Neutrophil (primary cell): ENCODE results near the gene POLN.
"Not testable (repeated sequence)": the region's sequence is repeated elsewhere in the genome, so short reads cannot be mapped to it uniquely, and the experiment has no call there.

Source experiments
- H3K27ac ChIP-seq: fragments of 200-600 bp; sonication (generic); 2 replicates; pipeline ENCODE4 v1.5.1; 2016; ENCODE audit warnings: mild to moderate bottlenecking, moderate library complexity
- H3K27me3 ChIP-seq: fragments of 200-600 bp; sonication (generic); 2 replicates; pipeline ENCODE4 v1.6.0; 2016; ENCODE audit warnings: mild to moderate bottlenecking
- H3K36me3 ChIP-seq: fragments of 200-600 bp; sonication (generic); 2 replicates; pipeline ENCODE4 v1.5.1; 2017
- H3K4me1 ChIP-seq, 2 experiments: fragments of 200-600 bp in 1 of 2; sonication (generic) in 1 of 2; 1 replicate in 1 of 2; 2 replicates in 1 of 2; pipeline versions ENCODE4 v1.5.1 to v1.6.1; 2013 to 2016; ENCODE audit warnings: low read depth in 1 of 2, low read length in 1 of 2, mild to moderate bottlenecking in 1 of 2, moderate library complexity in 1 of 2; ENCODE audit not compliant: control insufficient read depth in 1 of 2, insufficient read depth in 1 of 2
- H3K4me3 ChIP-seq, 2 experiments: fragments of 200-600 bp in 1 of 2; sonication (generic) in 1 of 2; 1 replicate in 1 of 2; 2 replicates in 1 of 2; pipeline ENCODE4 v1.5.1; 2013 to 2016; ENCODE audit warnings: low read depth in 1 of 2, low read length in 1 of 2, mild to moderate bottlenecking in 1 of 2, moderate library complexity in 1 of 2
- H3K9me3 ChIP-seq: fragments of 200-600 bp; sonication (generic); 2 replicates; pipeline ENCODE4 v1.5.1; 2016
- TF ChIP-seq, protein P1 (sequence below): fragments of 200-600 bp; sonication (generic); IDR thresholded peaks from 2 replicates; pipeline ENCODE4 v1.5.1; 2016; ENCODE audit warnings: antibody characterized with exemption

Gene POLN

DNA sequence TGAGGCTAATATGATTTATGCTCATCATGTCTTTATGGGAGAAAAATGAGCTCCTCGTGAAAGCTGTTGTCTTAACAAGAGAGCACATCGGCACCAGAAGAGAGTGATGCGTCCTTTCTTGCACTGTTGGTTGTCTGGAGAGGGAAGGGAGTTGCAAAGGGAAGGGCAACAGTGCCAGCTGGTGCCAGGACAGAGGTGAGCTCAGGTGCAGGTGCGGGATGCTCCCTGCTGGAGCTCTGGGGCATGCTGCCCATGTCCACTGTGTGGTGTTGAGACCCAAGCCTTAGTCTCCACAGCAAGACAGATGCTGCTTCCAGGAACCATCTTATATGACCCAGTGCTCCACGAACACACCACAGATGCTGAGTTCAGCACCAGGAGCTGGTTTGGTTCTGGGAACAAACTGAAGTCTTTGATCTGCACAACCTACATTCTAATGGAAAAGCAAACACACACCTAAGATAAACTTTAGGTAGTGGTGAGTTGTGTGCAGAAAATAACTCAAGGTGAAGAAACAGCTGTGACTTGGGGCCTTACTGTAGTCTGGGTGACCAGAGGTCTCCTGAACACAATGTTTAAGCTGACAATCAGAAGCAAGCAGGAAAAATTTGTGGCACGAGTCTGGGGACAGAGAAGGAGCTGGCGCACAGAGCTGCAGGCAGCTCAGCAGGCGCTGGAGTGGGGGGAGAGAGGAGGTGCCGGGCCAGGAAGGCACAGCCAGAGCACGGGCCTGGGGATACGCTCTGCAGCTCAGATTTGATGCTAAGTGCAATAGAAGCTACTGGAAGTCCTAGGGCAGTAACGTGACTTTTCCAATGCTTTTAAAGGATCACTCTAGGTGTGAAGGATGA, 73.2 kb downstream of the POLN start:
- H3K27me3 ChIP-seq, result no peaks in the 10 kb centered on the region
- no peaks in the 10 kb centered on the region for H3K9me3 ChIP-seq
- H3K4me3 ChIP-seq, result no peak overlapping the region
- H3K4me1 ChIP-seq, result no peaks in the 10 kb centered on the region
- TF ChIP-seq, protein P1, sequence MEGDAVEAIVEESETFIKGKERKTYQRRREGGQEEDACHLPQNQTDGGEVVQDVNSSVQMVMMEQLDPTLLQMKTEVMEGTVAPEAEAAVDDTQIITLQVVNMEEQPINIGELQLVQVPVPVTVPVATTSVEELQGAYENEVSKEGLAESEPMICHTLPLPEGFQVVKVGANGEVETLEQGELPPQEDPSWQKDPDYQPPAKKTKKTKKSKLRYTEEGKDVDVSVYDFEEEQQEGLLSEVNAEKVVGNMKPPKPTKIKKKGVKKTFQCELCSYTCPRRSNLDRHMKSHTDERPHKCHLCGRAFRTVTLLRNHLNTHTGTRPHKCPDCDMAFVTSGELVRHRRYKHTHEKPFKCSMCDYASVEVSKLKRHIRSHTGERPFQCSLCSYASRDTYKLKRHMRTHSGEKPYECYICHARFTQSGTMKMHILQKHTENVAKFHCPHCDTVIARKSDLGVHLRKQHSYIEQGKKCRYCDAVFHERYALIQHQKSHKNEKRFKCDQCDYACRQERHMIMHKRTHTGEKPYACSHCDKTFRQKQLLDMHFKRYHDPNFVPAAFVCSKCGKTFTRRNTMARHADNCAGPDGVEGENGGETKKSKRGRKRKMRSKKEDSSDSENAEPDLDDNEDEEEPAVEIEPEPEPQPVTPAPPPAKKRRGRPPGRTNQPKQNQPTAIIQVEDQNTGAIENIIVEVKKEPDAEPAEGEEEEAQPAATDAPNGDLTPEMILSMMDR, result no peak
- H3K27ac ChIP-seq, result no peak overlapping the region
- no peaks in the 10 kb centered on the region for H3K36me3 ChIP-seq

DNA sequence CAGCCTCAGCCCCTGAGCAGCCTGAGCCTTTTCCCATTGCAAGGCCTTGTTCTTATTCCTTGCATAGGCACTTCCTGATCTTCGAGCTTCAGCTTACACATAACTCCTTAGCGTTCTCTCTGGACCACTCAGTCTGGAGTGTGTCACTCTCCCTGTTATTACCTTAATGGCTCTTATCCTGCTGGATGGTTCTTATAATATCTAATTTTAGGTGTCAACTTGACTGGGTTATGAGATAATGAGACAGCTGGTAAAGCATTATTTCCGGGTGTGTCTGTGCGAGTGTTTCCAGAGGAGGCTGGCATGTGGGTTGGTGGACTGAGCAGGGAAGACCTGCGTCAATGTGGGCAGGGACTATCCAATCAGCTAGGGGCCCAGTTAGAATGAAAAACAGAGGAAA, 75.7 kb downstream of the POLN start:
- Histone ChIP-seq H3K27ac (no peak overlapping the region), H3K9me3 (no peaks in the 10 kb centered on the region), H3K36me3 (no peaks in the 10 kb centered on the region), H3K4me3 (no peak overlapping the region), H3K27me3 (no peaks in the 10 kb centered on the region), H3K4me1 (no peaks in the 10 kb centered on the region)
- TF ChIP-seq, protein P1, result no peak

DNA sequence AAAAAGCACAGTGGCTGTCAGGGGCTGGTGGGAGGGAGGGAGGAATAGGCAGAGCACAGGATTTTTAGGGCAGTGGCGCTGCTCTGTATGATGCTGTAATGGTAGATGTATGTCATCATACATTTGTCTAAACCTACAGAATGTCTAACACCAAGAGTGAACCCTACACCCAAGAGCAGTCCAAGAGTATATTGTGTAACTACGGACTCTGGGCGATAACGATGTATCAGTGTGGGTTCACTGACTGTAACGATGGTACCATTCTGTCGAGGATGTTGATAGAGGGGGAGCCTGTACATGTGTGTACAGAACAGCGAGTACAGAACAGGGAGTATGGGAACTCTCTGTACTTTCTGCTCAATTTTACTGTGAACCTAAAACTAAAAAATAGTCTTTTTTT, 76.5 kb downstream of the POLN start:
- TF ChIP-seq, protein P1, result no peak
- Histone ChIP-seq H3K4me3 (no peak overlapping the region), H3K27ac (no peak overlapping the region), H3K27me3 (no peaks in the 10 kb centered on the region), H3K4me1 (no peaks in the 10 kb centered on the region), H3K9me3 (no peaks in the 10 kb centered on the region), H3K36me3 (no peaks in the 10 kb centered on the region)

DNA sequence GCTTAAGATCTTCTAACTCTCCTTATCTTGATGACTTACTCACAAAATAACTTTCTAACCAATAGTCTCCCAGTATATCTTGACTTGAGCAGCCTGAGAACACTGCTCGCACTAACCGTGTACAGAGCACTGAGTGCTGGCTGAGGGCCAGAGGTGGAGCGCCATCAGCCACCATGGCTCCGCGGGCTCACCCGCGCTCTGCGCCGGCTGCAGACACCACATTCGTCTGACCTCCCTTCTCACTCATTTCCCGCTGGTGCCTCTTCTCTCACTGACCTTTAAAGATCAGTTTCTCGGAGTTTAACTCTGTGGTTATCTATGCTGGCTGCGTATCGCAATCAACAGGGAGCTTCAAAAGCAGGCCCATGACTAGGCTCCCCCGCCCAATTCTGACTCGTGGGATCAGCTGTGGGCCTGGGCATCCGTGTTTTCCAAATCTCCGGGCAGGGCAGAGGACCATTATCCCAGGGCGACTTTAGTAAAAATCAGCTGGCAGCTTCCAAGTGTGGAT, 78.6 kb downstream of the POLN start:
- H3K27me3 ChIP-seq, result no peaks in the 10 kb centered on the region
- H3K4me3 ChIP-seq, result no peak overlapping the region
- no peaks in the 10 kb centered on the region for H3K4me1 ChIP-seq
- H3K36me3 ChIP-seq, result no peaks in the 10 kb centered on the region
- no peak overlapping the region for H3K27ac ChIP-seq
- TF ChIP-seq, protein P1, result no peak
- no peaks in the 10 kb centered on the region for H3K9me3 ChIP-seq

DNA sequence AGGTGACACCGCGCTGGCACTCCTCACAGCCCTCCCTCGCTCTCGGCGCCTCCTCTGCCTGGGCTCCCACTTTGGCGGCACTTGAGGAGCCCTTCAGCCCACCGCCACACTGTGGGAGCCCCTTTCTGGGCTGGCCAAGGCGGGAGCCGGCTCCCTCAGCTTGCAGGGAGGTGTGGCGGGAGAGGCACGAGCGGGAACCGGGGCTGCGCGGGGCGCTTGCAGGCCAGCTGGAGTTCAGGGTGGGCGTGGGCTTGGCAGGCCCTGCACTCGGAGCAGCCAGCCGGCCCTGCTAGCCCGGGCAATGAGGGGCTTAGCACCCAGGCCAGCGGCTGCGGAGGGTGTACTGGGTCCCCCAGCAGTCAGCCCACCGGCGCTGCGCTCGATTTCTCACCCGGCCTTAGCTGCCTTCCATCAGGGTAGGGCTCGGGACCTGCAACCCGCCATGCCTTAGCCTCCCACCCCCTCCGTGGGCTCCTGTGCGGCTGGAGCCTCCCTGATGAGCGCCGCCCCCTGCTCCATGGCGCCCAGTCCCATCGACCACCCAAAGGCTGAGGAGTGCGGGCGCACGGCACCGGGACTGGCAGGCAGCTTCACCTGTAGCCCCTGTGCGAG, 80.7 kb downstream of the POLN start:
- H3K9me3 ChIP-seq, H3K27ac ChIP-seq, H3K4me3 ChIP-seq, H3K36me3 ChIP-seq, H3K27me3 ChIP-seq, H3K4me1 ChIP-seq: not testable (repeated sequence)

DNA sequence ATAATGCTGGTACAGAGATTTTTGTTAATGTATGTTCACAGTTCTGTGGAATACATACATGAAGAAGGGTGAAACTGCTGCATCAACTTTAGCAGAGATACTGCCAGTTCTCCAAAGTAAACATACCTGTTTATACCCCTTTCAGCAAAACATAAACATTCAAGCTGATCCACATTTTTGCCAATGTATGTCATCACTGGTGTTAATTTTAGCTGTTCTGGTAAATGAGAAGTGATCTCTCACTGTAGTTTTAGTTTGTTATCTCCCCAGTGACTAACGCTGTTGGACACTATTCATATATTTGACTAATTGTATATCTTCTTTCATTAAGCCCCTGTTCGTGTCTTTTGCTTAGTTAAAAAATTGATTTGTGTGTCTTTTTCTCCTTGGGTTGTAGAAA, 82.0 kb downstream of the POLN start:
- TF ChIP-seq, protein P1, result no peak
- no peaks in the 10 kb centered on the region for H3K36me3 ChIP-seq
- H3K9me3 ChIP-seq, result no peaks in the 10 kb centered on the region
- H3K4me3 ChIP-seq, result no peak overlapping the region
- no peak overlapping the region for H3K27ac ChIP-seq
- no peaks in the 10 kb centered on the region for H3K4me1 ChIP-seq
- no peaks in the 10 kb centered on the region for H3K27me3 ChIP-seq
